T47D (cell line): Measurements from ENCODE around the gene GINS2.

Experiments used
- DNase-seq, 2 experiments: peaks; one replicate each; pipeline versions ENCODE4 v3.0.0 to v3.0.0-alpha.2; 2011 to 2012; ENCODE audit warnings: low read depth in 1 of 2, low spot score in 1 of 2
- JUND ChIP-seq: IDR thresholded peaks from 2 replicates; pipeline ENCODE4 v1.6.1; 2012; ENCODE audit warnings: low read depth
- in situ Hi-C: cut with HindIII; loops from 2 replicates; pipeline ENCODE4 v1.10.0; 2016; ENCODE audit warnings: low sequenced_read_pairs, low pct_unique_long_range_greater_than_20kb

Gene GINS2

DNA sequence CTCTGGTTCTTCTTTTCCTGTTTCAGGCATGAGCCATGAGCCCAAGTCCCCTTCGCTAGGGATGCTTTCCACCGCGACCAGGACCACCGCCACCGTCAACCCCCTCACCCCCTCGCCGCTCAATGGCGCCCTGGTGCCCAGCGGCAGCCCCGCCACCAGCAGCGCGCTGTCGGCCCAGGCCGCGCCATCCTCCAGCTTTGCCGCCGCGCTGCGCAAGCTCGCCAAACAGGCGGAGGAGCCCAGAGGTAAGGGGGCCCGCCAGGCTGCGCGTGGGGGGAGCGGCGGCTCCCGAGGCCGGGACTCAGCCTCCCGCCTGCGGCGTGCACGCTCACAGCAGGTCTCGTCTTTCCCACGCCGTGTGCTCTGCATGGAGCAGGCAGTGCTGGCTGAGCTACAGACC is 54.9 kb downstream of the GINS2 start:
- in situ Hi-C loops = no loop called here
- DNase-seq = no peak
- no peak for TF ChIP-seq JUND

DNA sequence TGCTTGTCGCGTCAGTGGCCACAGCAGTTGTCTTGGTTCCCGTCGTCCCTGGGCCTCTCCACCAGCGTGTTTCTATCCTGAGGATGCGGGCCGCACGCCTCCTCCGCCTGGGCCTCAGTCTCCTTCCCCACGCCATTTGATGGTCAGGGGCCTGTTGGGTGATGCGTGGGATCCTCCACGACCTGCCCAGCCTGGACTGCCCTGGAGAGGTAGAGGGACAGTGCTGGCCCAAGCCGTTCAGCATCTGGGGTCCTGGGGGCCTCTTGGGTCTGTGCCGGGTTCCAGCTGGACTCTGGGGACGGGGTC is 55.4 kb downstream of the GINS2 start:
- TF ChIP-seq JUND = no peak
- in situ Hi-C loops = no loop called here
- no peak for DNase-seq

DNA sequence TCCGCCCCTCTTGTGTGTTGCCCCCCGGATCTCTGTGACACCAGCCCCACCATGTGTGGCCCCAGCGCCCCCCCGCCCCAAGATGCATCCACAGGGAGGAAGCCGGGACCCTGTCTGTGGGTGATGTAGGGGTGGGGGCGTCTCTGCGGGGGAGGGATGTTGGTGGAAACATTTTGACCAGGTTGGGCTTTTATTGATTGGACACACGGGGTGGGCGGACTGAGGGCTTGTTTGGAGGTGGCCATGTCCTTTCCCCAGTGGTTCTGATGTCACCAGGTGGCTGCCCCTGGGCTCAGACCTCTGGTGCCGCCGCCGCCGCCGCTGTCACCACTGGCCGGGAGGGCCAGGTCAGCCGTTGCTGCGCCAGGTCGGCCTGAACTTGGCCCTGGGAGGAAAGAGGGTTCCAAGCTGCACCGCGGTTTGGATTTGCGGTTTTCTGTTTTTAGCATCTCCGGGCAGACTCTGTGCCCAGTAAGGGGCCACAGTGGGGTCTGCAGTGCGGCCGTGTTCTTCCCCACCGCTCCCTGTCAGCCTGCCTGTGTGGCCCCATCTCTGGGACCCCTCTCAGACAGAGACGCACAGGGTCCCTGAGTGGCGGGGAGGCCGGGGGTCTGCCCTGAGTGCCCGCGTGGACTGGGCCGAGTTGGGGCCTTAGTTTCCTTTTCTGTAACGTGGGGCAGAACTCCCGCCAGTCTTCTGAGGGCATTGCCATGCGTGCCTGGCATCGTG is 55.9 kb downstream of the GINS2 start:
- DNase-seq = no peak
- in situ Hi-C loops = no loop called here
- no peak for TF ChIP-seq JUND

DNA sequence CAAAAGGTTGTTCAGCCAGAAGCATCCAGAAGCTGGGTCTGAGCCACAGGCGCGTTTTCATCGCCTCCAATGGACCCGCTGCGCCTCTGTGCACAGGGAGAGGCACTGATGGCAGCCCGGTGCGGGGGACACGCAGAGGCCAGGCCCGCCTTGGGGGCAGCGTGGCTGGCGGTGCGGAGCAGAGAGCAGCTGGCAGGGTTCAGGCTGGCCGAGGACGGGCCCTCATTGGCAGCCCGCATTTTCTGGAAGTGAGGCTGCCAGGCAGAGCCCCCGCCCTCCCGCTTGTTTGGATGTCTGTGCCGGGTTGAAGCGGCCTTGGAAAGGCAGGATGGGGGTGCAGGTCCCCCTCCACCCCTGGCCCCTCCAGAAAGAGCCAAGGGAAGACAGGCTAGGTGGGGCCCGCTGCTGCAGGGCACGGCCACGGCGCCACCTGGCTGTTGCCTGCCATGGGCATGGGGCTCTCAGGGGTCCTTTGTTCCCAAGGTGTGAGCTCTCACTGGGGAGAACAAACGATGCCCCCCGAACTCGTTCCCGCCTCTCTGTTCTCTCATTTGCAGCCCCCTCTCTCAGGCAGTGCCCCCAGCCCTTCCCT is 56.9 kb downstream of the GINS2 start:
- TF ChIP-seq JUND = no peak
- in situ Hi-C loops = no loop called here
- no peak for DNase-seq

DNA sequence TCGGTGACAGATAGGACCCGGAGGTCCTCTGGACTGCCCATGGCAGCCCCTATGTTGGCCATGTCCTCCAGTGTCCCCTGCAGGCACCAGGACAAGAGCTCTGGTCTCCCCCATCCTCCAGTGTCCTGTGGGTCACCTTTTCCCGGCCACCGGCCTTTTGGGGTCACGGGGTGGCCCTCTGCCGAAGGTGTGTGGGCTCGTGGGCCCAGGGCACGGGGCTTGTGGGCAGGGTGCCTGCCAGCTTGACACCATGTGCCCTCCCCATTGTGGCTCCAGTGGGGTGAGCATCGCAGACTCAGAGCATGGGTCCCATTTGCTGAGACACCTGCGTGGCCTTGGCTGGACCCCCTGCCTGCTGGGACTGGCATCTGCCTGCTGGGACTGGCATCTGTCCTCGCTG is 57.5 kb downstream of the GINS2 start:
- no peak for DNase-seq
- in situ Hi-C loops = no loop called here
- TF ChIP-seq JUND = no peak

DNA sequence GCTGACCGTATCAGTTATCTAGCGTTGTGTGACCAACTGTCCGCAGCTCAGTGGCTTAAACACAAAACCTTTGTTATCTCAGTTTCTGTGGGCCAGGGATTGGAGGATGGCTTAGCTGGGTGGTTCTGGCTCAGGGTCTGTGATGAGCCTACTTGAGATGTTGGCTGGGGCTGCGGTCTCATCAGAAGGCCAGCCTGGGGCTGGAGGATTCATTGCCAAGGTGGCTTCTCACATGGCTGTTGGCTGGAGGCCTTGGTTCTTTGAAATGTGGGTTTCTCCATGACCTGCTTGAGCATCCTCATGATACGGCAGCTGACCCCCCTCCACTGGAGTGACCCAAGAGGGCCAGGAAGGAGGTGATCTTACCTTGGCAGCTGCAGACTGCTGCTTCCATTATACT is 58.9 kb downstream of the GINS2 start:
- in situ Hi-C loops = no loop called here
- no peak for TF ChIP-seq JUND
- no peak for DNase-seq

DNA sequence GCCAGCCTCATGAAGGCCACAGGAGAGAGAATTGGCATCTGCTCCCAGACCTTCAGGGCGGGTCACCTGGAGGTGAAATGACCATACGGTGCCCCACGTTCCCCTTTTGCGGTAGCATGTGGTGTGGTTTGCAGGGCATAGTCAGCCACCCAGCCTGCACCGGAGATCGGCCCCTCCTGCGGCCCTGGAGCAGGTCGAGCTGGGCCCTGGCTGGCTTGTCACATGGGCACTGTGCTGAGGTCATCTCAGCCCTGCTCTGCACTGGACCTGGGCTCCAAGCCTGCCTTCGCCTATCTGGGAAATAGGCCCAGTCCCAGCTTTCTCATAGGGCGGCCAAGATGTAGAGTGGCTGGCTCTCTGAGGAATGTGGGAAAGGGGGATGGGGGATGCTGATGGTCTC is 59.4 kb downstream of the GINS2 start:
- in situ Hi-C loops = no loop called here
- no peak for TF ChIP-seq JUND
- no peak for DNase-seq

DNA sequence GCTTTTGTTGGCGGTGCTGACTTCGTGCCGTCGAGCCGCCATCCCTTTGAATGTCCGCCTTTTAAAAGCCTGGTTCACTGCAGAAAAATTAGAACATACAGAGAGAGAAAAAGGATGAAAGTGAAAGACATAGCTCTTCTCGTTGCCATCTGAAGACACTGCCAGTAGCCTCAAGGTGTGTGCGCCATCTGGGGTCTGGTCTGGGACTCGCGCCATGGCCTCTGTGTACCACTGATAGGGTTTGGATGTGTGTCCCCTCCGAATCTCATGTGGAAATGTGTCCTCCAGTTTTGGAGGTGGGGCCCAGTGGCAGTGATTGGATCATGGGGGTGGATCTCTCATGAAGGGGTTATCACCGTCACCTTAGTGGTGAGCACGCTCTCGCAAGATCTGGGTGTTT is 60.1 kb downstream of the GINS2 start:
- TF ChIP-seq JUND = no peak
- DNase-seq = no peak
- in situ Hi-C loops = no loop called here

DNA sequence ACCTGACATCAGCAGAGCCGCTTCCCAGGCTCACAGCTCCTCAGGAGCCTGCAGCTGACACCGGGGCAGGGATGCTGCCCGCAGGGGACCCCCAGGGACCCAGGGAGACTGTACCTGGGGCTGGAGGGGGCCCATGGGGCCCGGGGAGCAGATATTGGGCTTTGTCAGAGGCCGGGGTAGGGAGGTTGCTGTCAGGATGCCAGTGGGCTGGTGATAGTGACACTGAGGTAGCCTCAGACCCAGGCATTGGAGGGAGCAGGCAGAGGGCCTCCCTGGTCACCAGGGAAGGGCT is 60.5 kb downstream of the GINS2 start:
- no peak for TF ChIP-seq JUND
- DNase-seq = no peak
- in situ Hi-C loops = no loop called here

DNA sequence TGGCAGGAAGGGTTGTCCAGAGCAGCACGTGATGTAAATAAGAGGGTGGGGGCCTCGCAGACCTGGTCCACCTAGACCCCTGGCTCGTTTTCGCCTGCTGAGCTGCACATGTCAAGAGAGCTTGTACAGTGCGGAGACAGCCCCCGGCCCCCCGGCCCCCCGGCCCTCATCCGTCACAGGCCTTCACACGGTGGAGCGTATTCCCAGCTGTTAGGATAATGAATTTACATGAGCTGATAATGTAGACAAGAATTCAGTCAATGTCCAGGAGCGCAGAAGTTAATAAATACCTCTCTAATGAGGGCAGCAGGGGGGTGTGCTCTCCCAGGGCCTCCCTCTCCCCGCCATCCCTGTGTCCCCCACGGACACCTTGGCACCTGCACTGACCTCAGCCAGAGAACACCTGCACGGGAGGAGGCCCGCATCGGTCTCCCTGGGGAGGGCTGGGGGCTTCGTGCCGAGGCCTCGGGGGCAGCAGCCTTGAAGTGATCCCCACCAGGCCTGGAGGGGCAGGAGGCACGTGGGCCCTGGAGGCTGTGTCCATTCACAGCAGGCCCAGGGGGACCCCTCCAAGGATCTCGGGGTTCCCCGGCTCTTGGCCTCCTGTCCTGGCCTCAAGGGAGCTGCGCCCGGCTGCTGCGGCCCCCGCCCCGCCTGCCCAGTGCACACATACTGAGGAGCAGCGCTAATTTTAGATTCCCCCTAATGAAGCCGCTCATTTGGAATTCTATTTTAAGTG is 61.1 kb downstream of the GINS2 start:
- in situ Hi-C loops = no loop called here
- no peak for TF ChIP-seq JUND
- DNase-seq = no peak

DNA sequence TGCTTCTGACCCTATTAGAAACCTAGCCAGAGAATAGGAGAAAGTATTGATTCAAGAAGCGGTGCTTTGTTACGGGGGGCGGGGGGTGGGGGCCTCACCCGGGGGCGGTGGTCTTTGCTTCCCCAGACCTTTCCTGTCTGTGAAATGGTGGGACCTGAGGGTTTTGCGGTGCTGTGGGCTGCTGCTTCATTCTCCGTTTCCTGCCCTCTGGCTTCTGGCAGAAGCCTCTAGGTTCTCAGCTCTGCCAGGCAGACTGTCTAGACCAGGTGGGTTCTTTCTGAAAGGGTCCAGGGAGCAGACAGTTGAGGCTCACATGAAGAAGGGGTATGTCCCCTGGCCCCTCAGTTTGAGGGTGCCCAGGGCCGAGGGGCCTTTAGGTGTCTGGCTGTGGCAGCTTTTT is 61.7 kb downstream of the GINS2 start:
- in situ Hi-C loops = no loop called here
- TF ChIP-seq JUND = no peak
- no peak for DNase-seq
